Muscle layer of colon (tissue), 2 donors: ENCODE data around the gene ADGRB3.
"Not testable (repeated sequence)": the region's sequence is repeated elsewhere in the genome, so short reads cannot be mapped to it uniquely, and the experiment has no call there.

Source experiments
- H3K27ac ChIP-seq: one replicate; pipeline ENCODE4 v1.7.0; 2013; ENCODE audit warnings: low read depth, mild to moderate bottlenecking, low read length, moderate library complexity
- H3K27me3 ChIP-seq, 2 donors: one replicate each; pipeline ENCODE4 v1.7.0; 2013; ENCODE audit warnings: low read length in 2 of 2, mild to moderate bottlenecking in 2 of 2; ENCODE audit not compliant: insufficient read depth in 2 of 2, control insufficient read depth in 1 of 2
- H3K36me3 ChIP-seq: one replicate; pipeline ENCODE4 v1.7.0; 2013; ENCODE audit warnings: mild to moderate bottlenecking, low read length; ENCODE audit not compliant: insufficient read depth
- H3K4me1 ChIP-seq: one replicate; pipeline ENCODE4 v1.7.0; 2013; ENCODE audit warnings: mild to moderate bottlenecking, low read length; ENCODE audit not compliant: insufficient read depth
- H3K4me3 ChIP-seq, 2 donors: one replicate each; pipeline ENCODE4 v1.7.0; 2013; ENCODE audit warnings: low read length in 2 of 2, low read depth in 1 of 2, mild to moderate bottlenecking in 1 of 2, moderate library complexity in 1 of 2
- H3K9ac ChIP-seq: one replicate; pipeline ENCODE4 v1.7.0; 2013; ENCODE audit warnings: low read length
- H3K9me3 ChIP-seq: one replicate; pipeline ENCODE4 v1.7.0; 2013; ENCODE audit warnings: mild to moderate bottlenecking, low read length
- donor health status: abdominal sarcoma.
- donor health status: Adenocarcinoma of cecum.

Gene ADGRB3

DNA sequence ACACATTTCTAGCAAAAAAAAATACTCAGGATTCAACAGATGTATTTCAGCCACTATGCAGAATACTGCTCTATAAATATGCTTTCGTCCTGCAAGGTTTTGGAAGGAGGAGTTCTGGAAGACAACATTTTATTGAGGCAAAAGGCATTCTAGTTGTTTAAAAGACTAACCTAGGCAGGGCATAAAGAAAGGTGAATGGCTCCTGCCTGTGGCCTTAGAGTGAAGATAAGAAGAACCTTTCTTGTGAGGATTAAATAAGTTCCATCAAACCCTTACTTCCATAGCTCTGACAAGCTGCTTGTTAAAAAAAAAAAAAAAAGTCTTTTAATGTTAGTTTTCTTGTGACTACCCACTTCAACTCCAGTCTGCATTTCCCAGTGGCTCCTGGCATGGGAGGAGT, 139.8 kb downstream of the ADGRB3 start:
- Histone ChIP-seq H3K4me1 (no peaks in the 10 kb centered on the region), H3K9ac (no peak overlapping the region), H3K4me3 (no peak overlapping the region), H3K36me3 (no peaks in the 10 kb centered on the region), H3K27ac (no peak overlapping the region), H3K9me3 (no peaks in the 10 kb centered on the region), H3K27me3 (no peaks in the 10 kb centered on the region)

DNA sequence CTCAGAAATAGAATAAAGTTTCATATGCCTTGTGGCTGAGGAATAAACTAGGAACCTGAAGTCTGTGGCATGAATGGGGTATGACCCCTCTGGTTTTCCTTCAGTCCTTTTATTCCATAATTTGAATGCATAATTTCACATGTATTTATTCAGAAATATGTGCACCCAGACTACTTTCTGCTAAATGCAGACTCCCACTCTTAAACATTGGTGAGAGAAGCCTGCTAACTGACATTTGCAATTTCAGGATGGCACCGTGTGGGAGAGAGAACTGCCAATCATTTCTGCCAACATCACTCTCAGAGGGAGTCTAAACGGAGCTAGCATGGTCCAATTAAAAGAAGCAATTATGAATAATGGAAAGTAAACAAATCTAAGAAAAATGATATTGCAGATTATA, 141.3 kb downstream of the ADGRB3 start:
- H3K4me3 ChIP-seq: no peak overlapping the region
- H3K4me1 ChIP-seq: no peaks in the 10 kb centered on the region
- H3K27ac ChIP-seq: no peak overlapping the region
- H3K9ac ChIP-seq: no peak overlapping the region
- H3K9me3 ChIP-seq: no peaks in the 10 kb centered on the region
- H3K27me3 ChIP-seq: no peaks in the 10 kb centered on the region
- no peaks in the 10 kb centered on the region for H3K36me3 ChIP-seq

DNA sequence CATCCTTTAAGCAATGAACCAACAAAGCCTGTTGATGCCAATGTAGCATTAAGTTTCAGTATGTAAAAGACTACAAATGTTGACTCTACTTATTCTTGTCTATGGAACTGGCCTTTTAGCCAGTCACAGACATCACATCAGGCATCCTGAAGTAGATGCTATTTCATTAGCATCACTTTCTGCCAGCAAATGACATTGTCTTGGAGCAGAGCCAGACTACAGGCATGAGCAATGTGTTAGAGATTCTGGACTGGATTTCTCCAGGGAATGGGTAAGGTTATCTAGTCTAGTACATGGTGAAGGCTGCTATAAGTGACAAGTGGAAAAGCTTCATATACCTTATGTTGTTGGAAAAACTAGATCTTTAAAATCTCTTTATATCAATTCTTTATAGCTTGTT, 142.9 kb downstream of the ADGRB3 start:
- Histone ChIP-seq H3K4me1 (no peaks in the 10 kb centered on the region), H3K27ac (no peak overlapping the region), H3K27me3 (no peaks in the 10 kb centered on the region), H3K36me3 (no peaks in the 10 kb centered on the region), H3K9ac (no peak overlapping the region), H3K4me3 (no peak overlapping the region), H3K9me3 (no peaks in the 10 kb centered on the region)

DNA sequence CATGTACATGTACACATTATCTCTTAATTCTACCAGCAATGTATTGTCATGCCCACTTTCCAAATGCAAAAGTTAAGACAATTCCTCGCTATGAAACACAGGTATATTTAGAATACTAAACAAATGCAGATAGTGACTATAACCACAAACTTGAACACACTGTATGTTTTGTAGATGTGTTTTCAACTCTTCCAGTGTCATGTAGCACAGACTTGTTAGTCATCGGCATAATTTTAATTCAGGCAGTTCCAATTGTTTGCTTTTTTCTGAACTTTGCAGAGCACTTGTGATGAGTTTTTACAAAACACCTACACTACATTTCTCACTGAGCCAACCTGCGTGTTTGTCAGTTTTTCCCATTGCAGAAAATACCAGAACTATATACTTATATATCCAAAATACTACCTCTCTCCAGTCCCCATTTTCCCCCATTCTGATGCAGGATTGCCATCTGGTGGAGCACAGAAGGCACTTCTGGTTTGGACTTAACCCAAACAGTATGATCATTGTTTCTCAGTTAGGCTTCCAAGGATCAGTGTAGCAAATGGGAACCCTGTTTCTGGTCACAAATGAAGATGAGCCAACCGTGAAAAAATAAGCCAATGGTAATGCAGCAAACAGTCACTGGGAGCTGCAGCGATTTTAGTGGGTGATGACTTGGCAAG, 143.4 kb downstream of the ADGRB3 start:
- Histone ChIP-seq H3K9me3 (no peaks in the 10 kb centered on the region), H3K4me3 (no peak overlapping the region), H3K9ac (no peak overlapping the region), H3K36me3 (no peaks in the 10 kb centered on the region), H3K27me3 (no peaks in the 10 kb centered on the region), H3K4me1 (no peaks in the 10 kb centered on the region), H3K27ac (no peak overlapping the region)

DNA sequence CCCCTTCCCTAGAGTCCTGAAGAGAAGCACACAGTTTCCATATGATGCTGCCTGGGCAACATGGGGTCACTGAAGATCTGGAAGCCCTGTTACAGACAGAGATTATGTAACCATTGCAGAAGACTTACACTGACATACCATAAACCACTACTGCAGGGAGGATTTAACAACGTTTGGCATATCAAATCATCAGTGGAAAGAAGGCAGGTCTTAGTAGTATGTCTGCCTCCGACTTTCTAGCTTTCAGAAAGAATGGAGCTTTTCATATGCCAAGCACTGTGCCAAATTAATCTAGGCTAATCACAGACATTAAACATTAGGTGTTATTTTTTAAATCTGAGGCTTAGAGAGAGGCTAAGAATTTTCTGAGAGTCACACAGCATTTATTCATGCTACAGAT, 144.3 kb downstream of the ADGRB3 start:
- Histone ChIP-seq H3K4me3 (no peak overlapping the region), H3K36me3 (no peaks in the 10 kb centered on the region), H3K9me3 (no peaks in the 10 kb centered on the region), H3K4me1 (no peaks in the 10 kb centered on the region), H3K9ac (no peak overlapping the region), H3K27me3 (no peaks in the 10 kb centered on the region), H3K27ac (no peak overlapping the region)

DNA sequence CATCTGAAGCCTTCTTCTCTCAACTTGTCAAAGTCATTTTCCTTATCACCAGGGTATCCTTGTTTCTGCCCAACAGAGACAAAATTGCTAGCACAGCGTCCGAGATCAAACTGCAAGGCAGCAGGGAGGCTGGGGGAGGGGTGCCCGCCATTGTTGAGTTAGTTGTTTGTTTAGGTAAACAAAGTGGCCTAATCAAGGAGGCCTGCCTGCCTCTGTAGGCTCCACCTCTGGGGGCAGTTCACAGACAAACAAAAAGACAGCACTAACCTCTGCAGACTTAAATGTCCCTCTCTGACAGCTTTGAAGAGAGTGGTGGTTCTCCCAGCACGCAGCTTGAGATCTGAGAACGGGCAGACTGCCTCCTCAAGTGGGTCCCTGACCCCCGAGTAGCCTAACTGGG, 155.0 kb downstream of the ADGRB3 start:
- not testable (repeated sequence) for H3K4me3 ChIP-seq, H3K36me3 ChIP-seq, H3K9ac ChIP-seq, H3K27me3 ChIP-seq, H3K9me3 ChIP-seq, H3K27ac ChIP-seq, H3K4me1 ChIP-seq

DNA sequence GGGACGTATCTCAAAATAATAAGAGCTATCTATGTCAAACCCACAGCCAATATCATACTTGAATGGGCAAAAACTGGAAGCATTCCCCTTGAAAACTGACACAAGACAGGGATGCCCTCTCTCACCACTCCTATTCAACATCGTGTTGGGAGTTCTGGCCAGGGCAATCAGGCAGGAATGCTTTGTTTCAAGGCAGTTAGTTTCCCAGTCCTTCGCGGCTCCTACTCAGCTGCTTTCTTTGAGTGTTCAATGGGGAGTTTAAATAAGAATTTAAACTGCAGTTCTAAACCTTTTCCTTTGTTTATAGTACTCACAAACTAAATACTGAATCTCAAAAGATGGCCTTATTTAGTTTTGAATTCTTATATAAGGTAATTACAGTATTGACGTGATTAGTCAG, 179.9 kb downstream of the ADGRB3 start:
- H3K36me3 ChIP-seq, H3K4me3 ChIP-seq, H3K27ac ChIP-seq, H3K9ac ChIP-seq, H3K9me3 ChIP-seq, H3K4me1 ChIP-seq, H3K27me3 ChIP-seq: not testable (repeated sequence)

DNA sequence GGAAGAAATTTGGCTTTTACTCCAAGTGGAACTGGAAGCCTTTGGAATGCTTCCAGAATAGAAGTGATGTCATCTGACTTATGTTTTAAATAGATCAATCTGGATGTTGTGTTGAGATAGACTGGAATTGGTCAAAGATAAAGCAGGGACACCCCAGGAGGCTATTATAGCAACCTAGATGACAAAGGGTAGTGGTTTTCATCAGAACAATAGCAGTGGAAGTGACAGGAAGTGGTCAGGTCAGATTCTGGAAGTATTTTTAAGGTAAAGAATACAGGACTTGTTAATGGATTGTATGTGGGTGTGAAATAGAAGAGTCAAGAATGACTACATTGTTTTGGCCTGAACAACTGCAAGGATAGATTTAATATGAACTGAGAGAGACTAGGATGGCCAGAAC, 191.4 kb downstream of the ADGRB3 start:
- H3K9ac ChIP-seq: no peak overlapping the region
- no peaks in the 10 kb centered on the region for H3K4me1 ChIP-seq
- no peaks in the 10 kb centered on the region for H3K9me3 ChIP-seq
- no peak overlapping the region for H3K4me3 ChIP-seq
- no peaks in the 10 kb centered on the region for H3K36me3 ChIP-seq
- H3K27ac ChIP-seq: no peak overlapping the region
- no peaks in the 10 kb centered on the region for H3K27me3 ChIP-seq

DNA sequence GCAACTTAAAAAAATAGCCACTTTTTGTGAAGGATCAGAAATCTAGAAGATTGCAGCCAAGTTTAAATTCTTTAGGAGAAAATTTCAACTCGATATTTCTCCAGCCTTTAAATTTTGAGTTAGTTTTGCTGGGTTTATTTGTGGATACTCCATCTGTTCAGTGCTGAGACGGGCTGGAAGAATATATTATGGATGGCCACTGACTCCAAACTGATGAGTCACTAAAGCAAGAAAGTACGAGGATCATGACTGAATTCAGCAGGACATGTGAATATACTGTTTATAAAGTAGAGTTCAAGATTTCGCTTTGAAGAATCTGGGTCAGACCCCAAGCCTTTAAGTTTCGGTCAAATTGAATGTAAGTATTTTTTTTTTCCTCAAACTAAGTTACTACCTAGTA, 199.5 kb downstream of the ADGRB3 start:
- Histone ChIP-seq H3K9me3 (no peaks in the 10 kb centered on the region), H3K4me3 (no peak overlapping the region), H3K4me1 (no peaks in the 10 kb centered on the region), H3K9ac (no peak overlapping the region), H3K27me3 (no peaks in the 10 kb centered on the region), H3K36me3 (no peaks in the 10 kb centered on the region), H3K27ac (no peak overlapping the region)

DNA sequence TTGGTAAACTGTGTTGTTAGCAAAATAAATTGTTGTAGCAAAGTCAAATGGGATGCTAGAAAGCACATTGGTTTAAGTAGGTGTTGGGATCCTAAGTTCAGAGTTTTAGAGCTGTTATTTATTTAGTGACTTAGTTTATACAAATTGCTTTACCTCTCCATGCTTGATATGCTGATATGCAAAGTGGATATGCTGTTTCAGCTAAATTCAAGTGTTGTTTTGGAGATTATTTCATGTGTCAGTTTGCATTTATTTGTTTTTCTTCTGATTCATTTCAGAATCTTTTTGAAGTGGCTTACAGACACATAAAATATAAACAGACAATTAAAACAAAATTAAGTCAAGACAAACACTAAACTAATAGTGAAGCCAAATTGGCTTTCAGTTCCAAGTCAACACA, 203.5 kb downstream of the ADGRB3 start:
- Histone ChIP-seq H3K4me1 (no peaks in the 10 kb centered on the region), H3K9ac (no peak overlapping the region), H3K27ac (no peak overlapping the region), H3K36me3 (no peaks in the 10 kb centered on the region), H3K27me3 (no peaks in the 10 kb centered on the region), H3K9me3 (no peaks in the 10 kb centered on the region), H3K4me3 (no peak overlapping the region)

DNA sequence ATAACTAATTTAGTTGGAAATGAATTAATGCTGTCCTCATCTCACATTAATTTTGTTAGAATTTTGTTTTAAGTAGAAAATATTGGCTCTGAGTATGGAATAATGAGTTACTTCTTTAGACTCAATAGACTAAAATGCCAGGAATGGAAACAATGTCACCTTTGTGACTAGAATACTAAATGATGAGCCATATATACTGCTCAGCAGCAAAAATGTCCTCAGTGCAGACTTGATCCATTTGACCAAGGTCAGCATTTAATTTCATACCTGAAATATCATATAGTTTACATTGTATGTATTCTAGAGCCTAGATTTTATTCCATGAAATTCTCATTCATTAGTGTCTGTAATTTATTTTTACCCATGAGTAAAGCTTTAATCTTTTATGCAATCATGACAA, 217.7 kb downstream of the ADGRB3 start:
- Histone ChIP-seq H3K4me3 (no peak overlapping the region), H3K27ac (no peak overlapping the region), H3K9ac (no peak overlapping the region), H3K27me3 (no peaks in the 10 kb centered on the region), H3K36me3 (no peaks in the 10 kb centered on the region), H3K4me1 (no peaks in the 10 kb centered on the region), H3K9me3 (no peaks in the 10 kb centered on the region)

DNA sequence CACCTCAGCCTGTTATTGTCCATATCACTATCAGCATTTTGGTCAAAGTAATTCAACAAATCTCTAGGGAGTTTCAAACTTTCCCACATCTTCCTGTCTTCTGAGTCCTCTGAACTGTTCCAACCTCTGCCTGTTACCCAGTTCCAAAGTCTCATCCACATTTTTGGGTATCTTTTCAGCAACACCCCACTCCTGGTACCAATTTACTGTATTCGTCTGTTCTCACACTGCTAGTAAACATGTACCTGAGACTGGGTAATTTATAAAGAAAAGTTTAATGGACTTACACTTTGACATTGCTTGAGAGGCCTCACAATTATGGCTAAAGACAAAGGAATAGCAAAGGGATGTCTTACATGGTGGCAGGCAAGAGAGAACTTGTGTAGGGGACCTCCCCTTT, 224.2 kb downstream of the ADGRB3 start:
- Histone ChIP-seq H3K27me3 (no peaks in the 10 kb centered on the region), H3K9me3 (peaks cover 8% of the 10 kb centered on the region), H3K4me1 (no peaks in the 10 kb centered on the region), H3K9ac (no peak overlapping the region), H3K4me3 (no peak overlapping the region), H3K36me3 (no peaks in the 10 kb centered on the region), H3K27ac (no peak overlapping the region)
